IMR-90 (cell line): ENCODE data around the gene MRM1.

ENCODE experiments used
- MXI1 ChIP-seq: IDR thresholded peaks from 2 replicates; pipeline ENCODE4 v1.6.1; 2012; ENCODE audit warnings: low read depth, mild to moderate bottlenecking, low read length, moderate library complexity, borderline replicate concordance
- TF ChIP-seq, protein P1 (sequence below): conservative IDR thresholded peaks from 2 replicates; pipeline ENCODE4 v1.5.1; 2012; ENCODE audit warnings: mild to moderate bottlenecking, low read depth, low read length, improper control_type of control experiment

DNA sequence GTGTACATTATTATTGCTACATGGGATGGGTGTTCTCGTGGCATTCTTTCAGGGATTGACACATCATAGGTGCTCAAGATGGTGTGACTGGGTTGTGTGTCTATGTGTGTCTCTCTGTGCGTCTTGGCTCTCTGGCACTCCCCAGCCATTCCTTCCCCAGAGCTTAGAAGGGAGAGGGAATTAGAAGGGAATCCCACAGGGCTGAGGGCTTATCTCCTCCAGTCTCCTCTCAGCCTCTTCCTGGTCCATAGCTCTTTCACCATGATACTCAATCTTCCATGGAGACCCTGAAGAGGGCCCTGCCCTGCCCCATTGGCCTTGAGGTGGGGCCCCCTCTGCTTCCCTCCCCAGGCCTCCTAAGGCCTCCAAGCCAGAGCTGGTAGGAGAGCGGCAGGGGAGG is 52.0 kb downstream of the MRM1 start:
- TF ChIP-seq MXI1, result no peak
- TF ChIP-seq, protein P1, sequence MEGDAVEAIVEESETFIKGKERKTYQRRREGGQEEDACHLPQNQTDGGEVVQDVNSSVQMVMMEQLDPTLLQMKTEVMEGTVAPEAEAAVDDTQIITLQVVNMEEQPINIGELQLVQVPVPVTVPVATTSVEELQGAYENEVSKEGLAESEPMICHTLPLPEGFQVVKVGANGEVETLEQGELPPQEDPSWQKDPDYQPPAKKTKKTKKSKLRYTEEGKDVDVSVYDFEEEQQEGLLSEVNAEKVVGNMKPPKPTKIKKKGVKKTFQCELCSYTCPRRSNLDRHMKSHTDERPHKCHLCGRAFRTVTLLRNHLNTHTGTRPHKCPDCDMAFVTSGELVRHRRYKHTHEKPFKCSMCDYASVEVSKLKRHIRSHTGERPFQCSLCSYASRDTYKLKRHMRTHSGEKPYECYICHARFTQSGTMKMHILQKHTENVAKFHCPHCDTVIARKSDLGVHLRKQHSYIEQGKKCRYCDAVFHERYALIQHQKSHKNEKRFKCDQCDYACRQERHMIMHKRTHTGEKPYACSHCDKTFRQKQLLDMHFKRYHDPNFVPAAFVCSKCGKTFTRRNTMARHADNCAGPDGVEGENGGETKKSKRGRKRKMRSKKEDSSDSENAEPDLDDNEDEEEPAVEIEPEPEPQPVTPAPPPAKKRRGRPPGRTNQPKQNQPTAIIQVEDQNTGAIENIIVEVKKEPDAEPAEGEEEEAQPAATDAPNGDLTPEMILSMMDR, result no peak
